ENCODE measurements around the gene RADIL.

GRCh38 chr7:4861673-4862072, 21.8 kb downstream of the RADIL start, which contains the start of gene PAPOLB:
- TF ChIP-seq CTCF (conservative IDR thresholded peaks at IDR 0.05; ENCODE audit: low read depth, low read length) (no peak), EZH2 (IDR thresholded peaks at IDR 0.05; ENCODE audit: low read length, unreplicated experiment) (no peak), EZH2phosphoT487 (IDR thresholded peaks at IDR 0.05; ENCODE audit: borderline replicate concordance, low read length) (no peak)

Measured in PC-3 (cell line).